ENCODE results near the gene P3H3.

P3H3 gene

DNA sequence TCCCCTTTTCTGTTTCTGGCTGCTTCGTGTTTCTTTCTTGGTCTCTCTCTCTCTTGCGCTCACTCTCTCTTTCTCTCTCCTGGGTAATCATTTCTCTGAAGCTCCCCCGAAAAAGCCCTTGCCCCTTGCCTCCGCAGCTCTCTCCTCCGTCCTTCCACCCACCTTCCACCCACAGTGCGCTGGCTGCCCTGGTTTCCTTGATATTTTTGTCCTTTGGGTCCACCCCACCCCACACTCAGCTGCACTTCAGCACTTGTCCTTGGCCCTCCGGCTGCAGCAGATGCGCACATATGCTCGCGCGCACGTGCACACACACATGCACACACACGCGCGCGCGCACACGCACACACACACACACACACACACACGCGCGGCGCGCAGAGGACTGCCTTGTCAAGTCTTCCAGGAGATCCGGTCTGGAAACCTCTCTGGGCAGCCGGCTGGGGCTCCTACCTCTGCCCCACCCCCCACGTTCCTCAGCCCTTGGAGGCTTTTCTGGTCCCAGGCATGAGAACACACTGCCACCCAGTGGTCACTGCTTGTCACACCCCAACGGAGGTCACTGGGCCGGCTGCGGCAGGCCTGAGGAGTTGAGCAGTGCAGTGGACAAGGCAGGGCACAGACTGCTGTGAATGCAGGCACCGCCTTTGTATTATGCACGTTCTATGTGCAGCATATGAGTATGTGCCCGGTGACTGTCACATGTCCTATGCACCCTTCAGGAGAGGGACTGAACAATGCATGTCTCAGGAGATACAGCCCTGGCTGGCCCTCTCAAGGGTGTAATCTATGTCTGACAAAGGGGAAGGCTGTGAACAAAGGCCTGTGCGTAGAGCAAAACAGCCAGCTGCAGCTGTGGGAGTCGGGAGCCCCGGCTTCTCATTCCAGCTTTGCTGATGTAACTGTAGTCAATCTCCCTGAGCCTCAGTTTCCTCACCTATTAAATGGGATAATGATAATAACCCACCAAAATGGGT, 49.3 kb upstream of the P3H3 start (continued):
- TF ChIP-seq ZNF157 (tag by site-specific recombination; IDR thresholded peaks at IDR 0.05) (no peak), ZNF521 (tag by site-specific recombination; IDR thresholded peaks at IDR 0.05) (no peak), ZNF548 (tag by site-specific recombination; IDR thresholded peaks at IDR 0.05) (no peak), ZNF112 (tag by site-specific recombination; IDR thresholded peaks at IDR 0.05) (no peak), ZNF530 (tag by site-specific recombination; IDR thresholded peaks at IDR 0.05; ENCODE audit: low read depth) (no peak), ZNF423 (tag by site-specific recombination; IDR thresholded peaks at IDR 0.05) (no peak), ZNF292 (tag by site-specific recombination; IDR thresholded peaks at IDR 0.05; ENCODE audit: borderline replicate concordance, low read depth) (no peak), ZNF544 (tag by site-specific recombination; IDR thresholded peaks at IDR 0.05) (no peak), ZNF629 (tag by site-specific recombination; IDR thresholded peaks at IDR 0.05) (peak; percentile 78), ZNF302 (tag by site-specific recombination; IDR thresholded peaks at IDR 0.05; ENCODE audit: low read depth) (0 out of 2 replicates have a peak, but pooled peaks have one; percentile 15), ZBTB17 (tag by site-specific recombination; IDR thresholded peaks at IDR 0.05) (peak; percentile 97), ZNF37A (tag by site-specific recombination; IDR thresholded peaks at IDR 0.05) (no peak), OSR2 (tag by site-specific recombination; IDR thresholded peaks at IDR 0.05) (no peak), ZNF664 (tag by site-specific recombination; IDR thresholded peaks at IDR 0.05) (no peak), KLF7 (tag by site-specific recombination; IDR thresholded peaks at IDR 0.05; ENCODE audit: borderline replicate concordance) (no peak), ZNF426 (tag by site-specific recombination; IDR thresholded peaks at IDR 0.05) (no peak)
- TF ChIP-seq, protein P1, sequence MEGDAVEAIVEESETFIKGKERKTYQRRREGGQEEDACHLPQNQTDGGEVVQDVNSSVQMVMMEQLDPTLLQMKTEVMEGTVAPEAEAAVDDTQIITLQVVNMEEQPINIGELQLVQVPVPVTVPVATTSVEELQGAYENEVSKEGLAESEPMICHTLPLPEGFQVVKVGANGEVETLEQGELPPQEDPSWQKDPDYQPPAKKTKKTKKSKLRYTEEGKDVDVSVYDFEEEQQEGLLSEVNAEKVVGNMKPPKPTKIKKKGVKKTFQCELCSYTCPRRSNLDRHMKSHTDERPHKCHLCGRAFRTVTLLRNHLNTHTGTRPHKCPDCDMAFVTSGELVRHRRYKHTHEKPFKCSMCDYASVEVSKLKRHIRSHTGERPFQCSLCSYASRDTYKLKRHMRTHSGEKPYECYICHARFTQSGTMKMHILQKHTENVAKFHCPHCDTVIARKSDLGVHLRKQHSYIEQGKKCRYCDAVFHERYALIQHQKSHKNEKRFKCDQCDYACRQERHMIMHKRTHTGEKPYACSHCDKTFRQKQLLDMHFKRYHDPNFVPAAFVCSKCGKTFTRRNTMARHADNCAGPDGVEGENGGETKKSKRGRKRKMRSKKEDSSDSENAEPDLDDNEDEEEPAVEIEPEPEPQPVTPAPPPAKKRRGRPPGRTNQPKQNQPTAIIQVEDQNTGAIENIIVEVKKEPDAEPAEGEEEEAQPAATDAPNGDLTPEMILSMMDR (tag by site-specific recombination; IDR thresholded peaks at IDR 0.05) = peak; percentile 99
- TF ChIP-seq, protein P2, sequence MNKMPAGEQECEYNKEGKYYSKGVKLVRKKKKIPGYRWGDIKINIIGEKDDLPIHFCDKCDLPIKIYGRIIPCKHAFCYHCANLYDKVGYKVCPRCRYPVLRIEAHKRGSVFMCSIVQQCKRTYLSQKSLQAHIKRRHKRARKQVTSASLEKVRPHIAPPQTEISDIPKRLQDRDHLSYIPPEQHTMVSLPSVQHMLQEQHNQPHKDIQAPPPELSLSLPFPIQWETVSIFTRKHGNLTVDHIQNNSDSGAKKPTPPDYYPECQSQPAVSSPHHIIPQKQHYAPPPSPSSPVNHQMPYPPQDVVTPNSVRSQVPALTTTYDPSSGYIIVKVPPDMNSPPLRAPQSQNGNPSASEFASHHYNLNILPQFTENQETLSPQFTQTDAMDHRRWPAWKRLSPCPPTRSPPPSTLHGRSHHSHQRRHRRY (tag by site-specific recombination; IDR thresholded peaks at IDR 0.05) = no peak
- TF ChIP-seq, protein P3, sequence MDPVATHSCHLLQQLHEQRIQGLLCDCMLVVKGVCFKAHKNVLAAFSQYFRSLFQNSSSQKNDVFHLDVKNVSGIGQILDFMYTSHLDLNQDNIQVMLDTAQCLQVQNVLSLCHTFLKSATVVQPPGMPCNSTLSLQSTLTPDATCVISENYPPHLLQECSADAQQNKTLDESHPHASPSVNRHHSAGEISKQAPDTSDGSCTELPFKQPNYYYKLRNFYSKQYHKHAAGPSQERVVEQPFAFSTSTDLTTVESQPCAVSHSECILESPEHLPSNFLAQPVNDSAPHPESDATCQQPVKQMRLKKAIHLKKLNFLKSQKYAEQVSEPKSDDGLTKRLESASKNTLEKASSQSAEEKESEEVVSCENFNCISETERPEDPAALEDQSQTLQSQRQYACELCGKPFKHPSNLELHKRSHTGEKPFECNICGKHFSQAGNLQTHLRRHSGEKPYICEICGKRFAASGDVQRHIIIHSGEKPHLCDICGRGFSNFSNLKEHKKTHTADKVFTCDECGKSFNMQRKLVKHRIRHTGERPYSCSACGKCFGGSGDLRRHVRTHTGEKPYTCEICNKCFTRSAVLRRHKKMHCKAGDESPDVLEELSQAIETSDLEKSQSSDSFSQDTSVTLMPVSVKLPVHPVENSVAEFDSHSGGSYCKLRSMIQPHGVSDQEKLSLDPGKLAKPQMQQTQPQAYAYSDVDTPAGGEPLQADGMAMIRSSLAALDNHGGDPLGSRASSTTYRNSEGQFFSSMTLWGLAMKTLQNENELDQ (tag by site-specific recombination; IDR thresholded peaks at IDR 0.05; ENCODE audit: low read depth) = no peak
- TF ChIP-seq, protein P4, sequence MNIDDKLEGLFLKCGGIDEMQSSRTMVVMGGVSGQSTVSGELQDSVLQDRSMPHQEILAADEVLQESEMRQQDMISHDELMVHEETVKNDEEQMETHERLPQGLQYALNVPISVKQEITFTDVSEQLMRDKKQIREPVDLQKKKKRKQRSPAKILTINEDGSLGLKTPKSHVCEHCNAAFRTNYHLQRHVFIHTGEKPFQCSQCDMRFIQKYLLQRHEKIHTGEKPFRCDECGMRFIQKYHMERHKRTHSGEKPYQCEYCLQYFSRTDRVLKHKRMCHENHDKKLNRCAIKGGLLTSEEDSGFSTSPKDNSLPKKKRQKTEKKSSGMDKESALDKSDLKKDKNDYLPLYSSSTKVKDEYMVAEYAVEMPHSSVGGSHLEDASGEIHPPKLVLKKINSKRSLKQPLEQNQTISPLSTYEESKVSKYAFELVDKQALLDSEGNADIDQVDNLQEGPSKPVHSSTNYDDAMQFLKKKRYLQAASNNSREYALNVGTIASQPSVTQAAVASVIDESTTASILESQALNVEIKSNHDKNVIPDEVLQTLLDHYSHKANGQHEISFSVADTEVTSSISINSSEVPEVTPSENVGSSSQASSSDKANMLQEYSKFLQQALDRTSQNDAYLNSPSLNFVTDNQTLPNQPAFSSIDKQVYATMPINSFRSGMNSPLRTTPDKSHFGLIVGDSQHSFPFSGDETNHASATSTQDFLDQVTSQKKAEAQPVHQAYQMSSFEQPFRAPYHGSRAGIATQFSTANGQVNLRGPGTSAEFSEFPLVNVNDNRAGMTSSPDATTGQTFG (tag by site-specific recombination; IDR thresholded peaks at IDR 0.05; ENCODE audit: borderline replicate concordance) = no peak; the same call in 1 of the 2 replicates
- TF ChIP-seq, protein P5, sequence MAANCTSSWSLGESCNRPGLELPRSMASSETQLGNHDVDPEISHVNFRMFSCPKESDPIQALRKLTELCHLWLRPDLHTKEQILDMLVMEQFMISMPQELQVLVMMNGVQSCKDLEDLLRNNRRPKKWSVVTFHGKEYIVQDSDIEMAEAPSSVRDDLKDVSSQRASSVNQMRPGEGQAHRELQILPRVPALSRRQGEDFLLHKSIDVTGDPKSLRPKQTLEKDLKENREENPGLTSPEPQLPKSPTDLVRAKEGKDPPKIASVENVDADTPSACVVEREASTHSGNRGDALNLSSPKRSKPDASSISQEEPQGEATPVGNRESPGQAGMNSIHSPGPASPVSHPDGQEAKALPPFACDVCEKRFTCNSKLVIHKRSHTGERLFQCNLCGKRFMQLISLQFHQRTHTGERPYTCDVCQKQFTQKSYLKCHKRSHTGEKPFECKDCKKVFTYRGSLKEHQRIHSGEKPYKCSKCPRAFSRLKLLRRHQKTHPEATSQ (tag by site-specific recombination; IDR thresholded peaks at IDR 0.05) = no peak
- TF ChIP-seq, protein P6, sequence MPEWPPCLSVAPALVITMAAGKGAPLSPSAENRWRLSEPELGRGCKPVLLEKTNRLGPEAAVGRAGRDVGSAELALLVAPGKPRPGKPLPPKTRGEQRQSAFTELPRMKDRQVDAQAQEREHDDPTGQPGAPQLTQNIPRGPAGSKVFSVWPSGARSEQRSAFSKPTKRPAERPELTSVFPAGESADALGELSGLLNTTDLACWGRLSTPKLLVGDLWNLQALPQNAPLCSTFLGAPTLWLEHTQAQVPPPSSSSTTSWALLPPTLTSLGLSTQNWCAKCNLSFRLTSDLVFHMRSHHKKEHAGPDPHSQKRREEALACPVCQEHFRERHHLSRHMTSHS (tag by site-specific recombination; IDR thresholded peaks at IDR 0.05) = no peak
- TF ChIP-seq, protein P7, sequence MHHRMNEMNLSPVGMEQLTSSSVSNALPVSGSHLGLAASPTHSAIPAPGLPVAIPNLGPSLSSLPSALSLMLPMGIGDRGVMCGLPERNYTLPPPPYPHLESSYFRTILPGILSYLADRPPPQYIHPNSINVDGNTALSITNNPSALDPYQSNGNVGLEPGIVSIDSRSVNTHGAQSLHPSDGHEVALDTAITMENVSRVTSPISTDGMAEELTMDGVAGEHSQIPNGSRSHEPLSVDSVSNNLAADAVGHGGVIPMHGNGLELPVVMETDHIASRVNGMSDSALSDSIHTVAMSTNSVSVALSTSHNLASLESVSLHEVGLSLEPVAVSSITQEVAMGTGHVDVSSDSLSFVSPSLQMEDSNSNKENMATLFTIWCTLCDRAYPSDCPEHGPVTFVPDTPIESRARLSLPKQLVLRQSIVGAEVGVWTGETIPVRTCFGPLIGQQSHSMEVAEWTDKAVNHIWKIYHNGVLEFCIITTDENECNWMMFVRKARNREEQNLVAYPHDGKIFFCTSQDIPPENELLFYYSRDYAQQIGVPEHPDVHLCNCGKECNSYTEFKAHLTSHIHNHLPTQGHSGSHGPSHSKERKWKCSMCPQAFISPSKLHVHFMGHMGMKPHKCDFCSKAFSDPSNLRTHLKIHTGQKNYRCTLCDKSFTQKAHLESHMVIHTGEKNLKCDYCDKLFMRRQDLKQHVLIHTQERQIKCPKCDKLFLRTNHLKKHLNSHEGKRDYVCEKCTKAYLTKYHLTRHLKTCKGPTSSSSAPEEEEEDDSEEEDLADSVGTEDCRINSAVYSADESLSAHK (tag by site-specific recombination; IDR thresholded peaks at IDR 0.05) = peak; percentile 77
- TF ChIP-seq, protein P8, sequence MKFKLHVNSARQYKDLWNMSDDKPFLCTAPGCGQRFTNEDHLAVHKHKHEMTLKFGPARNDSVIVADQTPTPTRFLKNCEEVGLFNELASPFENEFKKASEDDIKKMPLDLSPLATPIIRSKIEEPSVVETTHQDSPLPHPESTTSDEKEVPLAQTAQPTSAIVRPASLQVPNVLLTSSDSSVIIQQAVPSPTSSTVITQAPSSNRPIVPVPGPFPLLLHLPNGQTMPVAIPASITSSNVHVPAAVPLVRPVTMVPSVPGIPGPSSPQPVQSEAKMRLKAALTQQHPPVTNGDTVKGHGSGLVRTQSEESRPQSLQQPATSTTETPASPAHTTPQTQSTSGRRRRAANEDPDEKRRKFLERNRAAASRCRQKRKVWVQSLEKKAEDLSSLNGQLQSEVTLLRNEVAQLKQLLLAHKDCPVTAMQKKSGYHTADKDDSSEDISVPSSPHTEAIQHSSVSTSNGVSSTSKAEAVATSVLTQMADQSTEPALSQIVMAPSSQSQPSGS (tag by site-specific recombination; IDR thresholded peaks at IDR 0.05; ENCODE audit: low read depth) = no peak
